IPS-15b (cell line): ENCODE results near the gene COPS9.

ENCODE experiments used
- H3K27me3 ChIP-seq: one replicate; pipeline ENCODE4 v1.6.1; 2013; ENCODE audit warnings: low read length; ENCODE audit not compliant: control insufficient read depth, insufficient read depth
- H3K36me3 ChIP-seq: one replicate; pipeline ENCODE4 v1.6.1; 2013; ENCODE audit warnings: low read length; ENCODE audit not compliant: control insufficient read depth, insufficient read depth
- H3K4me1 ChIP-seq: one replicate; pipeline ENCODE4 v1.6.1; 2013; ENCODE audit warnings: mild to moderate bottlenecking, low read length; ENCODE audit not compliant: control insufficient read depth, insufficient read depth
- H3K4me3 ChIP-seq: one replicate; pipeline ENCODE4 v1.5.1; 2013; ENCODE audit warnings: low read depth, low read length
- H3K9ac ChIP-seq: one replicate; pipeline ENCODE4 v1.6.1; 2013; ENCODE audit warnings: low read depth, mild to moderate bottlenecking, low read length
- H3K9me3 ChIP-seq: one replicate; pipeline ENCODE4 v1.6.1; 2013; ENCODE audit warnings: mild to moderate bottlenecking, low read length; ENCODE audit not compliant: control insufficient read depth, insufficient read depth

Gene COPS9

DNA sequence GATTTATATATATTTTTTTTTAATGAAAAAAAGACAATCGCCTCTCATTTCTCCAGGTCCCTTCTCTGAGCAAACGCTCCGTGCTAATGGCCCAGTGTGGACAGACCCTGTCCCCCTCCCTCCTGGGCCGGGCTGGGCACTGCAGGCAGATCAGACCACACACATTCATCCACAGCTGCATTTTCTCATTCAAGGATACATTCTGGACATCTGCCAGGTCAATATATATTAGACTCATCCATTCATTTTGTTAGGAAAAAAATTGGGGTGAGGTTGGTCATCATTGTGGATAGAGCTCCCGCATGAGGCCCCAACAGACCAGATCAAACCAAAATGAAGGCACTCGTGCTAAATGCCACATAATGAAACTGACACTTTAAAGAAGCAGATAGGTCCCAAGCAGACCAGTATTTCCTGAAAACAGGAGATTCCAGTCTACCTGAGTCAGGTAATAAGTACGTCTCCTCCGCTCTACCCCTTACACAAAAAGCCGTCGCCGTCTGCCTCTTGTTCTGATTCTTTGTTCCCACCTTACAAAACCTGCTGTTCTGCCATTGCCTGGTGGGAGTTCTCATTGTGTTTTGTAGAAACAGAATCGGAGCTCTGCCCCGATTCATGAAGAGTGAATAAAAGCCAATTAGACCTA is 19.8 kb upstream of the COPS9 start:
- Histone ChIP-seq H3K4me3 (no peak overlapping the region), H3K27me3 (no peaks in the 10 kb centered on the region), H3K4me1 (no peaks in the 10 kb centered on the region), H3K9ac (no peak overlapping the region), H3K36me3 (no peaks in the 10 kb centered on the region), H3K9me3 (no peaks in the 10 kb centered on the region)

DNA sequence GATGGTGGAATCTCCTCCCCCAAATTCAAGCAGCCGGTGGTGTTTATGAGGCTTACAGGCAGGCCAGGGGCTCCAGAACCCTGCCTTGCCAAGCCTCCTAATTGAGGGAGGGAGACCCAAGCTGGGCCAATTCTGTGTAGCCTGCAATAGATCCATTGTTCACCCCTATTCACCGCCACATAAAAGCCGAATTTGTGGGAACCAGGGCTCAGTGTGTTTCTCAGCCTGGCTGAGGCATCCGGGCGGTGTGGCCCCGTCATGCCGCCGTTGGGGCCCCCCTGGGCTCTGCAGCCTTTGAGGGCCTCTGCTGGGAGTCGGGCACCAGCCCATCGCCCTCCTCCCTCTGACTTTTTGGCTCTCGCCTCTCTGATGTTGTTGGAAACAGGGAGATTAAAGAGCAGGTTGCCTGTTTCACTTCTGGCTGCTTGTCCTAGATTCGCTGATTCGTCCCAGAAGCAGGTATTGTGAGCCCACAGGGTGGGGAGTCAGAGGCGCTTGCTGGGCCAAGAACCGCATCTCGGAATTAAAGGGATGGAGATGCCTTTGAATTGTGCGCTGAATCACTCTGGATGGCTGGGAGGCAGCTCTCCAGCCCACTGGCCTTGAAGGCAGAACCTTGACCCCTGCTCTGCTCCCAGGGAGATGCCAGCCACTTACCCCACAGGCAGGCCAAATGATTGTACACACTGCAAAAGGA is 19.1 kb upstream of the COPS9 start:
- Histone ChIP-seq H3K9me3 (no peaks in the 10 kb centered on the region), H3K9ac (no peak overlapping the region), H3K27me3 (no peaks in the 10 kb centered on the region), H3K4me3 (no peak overlapping the region), H3K36me3 (no peaks in the 10 kb centered on the region), H3K4me1 (no peaks in the 10 kb centered on the region)

DNA sequence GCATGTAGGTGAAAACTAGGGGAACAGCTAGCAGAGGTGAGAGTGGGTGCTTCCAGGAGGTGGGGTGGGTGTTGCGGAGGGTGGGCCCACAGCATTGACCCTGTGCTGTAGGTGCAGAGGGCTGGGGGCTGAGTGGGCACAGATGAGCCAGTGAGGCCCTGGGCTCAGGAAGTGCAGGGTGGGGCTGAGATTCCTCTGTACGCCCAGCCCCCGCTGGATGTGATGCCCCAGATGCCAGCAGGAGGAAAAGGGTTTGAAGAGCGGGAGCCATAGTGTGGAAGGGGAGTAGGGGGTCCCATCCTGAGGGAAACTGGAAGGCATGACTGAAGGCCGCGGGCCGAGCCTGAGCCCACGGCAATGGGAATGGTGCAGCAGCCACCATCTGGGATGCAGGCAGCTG is 18.5 kb upstream of the COPS9 start:
- Histone ChIP-seq H3K36me3 (no peaks in the 10 kb centered on the region), H3K9me3 (no peaks in the 10 kb centered on the region), H3K4me3 (no peak overlapping the region), H3K4me1 (no peaks in the 10 kb centered on the region), H3K27me3 (no peaks in the 10 kb centered on the region), H3K9ac (no peak overlapping the region)

DNA sequence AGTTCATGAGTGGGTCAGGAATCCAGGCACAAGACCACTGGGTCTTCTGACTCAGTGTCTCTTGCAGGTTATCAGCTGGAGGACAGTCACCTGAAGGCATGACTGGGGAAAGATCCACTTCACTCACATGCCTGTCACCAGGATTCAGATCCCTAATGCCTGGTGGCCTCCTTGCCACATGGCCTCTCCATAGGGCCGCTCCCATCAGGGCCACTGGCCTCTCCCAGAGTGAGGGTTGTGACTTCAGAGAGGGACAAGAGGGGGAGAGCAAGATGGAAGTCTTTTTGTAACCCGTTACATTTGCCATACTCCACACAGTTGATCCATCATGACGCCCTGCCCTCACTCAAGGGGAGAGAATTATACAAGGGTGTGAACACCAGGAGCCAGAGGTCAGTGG is 17.3 kb upstream of the COPS9 start:
- H3K27me3 ChIP-seq = no peaks in the 10 kb centered on the region

DNA sequence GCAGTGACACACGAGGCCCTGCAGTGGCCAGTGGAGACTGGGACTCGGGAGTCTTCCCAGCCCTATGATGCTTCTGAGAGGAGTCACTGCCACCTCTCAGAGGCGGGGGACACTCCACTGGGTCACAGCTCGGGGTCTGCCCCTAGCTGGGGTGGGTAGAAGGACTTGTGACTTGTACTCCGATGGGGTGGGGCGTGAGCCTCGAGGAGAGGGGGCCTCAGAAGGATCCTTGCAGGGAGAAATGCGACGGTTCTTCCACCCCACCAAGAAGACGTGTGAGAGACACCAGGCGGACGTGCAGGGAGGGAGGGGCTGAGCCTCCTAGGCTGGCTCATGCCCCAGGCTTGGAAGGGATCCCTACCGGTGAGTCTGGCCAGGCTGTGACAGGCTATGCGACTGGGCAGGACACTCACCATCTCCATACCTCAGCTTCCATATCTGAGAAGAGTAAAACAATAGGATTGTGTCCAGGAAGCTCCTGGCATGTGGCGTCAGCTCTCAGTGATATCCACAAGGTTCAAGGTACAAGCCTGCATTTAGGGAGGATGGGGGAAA is 15.4 kb upstream of the COPS9 start:
- Histone ChIP-seq H3K9me3 (no peaks in the 10 kb centered on the region), H3K9ac (no peak overlapping the region), H3K4me3 (no peak overlapping the region), H3K36me3 (no peaks in the 10 kb centered on the region), H3K27me3 (no peaks in the 10 kb centered on the region), H3K4me1 (no peaks in the 10 kb centered on the region)

More for the DNA sequence above, 17.3 kb upstream of the COPS9 start:
- H3K9ac ChIP-seq = no peak overlapping the region
- H3K9me3 ChIP-seq = no peaks in the 10 kb centered on the region
- H3K36me3 ChIP-seq = no peaks in the 10 kb centered on the region
- no peaks in the 10 kb centered on the region for H3K4me1 ChIP-seq
- H3K4me3 ChIP-seq = no peak overlapping the region

DNA sequence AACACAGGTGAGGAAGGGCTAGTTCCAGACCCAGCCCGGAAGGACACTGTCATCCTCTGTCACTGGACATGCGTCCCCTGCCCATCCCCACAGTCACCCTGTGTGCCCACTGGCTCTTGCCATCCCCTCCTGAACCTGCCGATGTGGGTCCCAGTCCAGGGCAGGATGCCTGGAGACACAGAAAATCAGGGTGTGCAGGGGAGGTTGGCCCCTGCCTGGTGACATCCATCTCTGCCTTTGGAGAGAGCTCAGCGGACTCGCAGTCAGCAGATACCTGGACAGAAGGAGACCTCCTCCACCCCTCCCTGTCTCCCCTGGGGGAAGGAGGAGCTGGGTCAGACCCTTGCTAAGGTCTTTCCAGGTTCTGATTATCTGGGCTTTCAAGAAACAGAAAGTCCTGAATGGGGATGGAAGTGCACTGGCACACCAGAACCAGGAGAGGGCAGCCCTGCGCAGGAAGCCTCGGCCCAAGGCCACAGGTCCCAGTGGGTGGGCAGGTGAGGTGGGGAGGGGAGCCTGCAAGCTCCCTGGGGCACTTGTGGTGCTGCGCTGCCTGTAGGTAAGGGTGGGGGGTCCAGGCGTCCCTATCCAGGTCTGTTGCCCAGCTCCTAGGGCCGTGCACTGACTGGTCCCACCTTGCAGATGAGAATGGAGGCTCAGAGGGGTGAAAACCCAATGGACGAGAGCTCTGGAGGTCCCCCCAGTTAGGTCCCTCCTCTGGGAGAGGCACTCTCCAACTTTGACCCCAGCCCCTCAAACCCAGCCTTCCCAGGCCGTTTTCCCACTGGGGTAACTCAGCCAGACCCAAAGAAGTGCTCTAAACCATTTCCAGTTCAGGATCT is 14.1 kb upstream of the COPS9 start:
- Histone ChIP-seq H3K4me1 (no peaks in the 10 kb centered on the region), H3K36me3 (no peaks in the 10 kb centered on the region), H3K9me3 (no peaks in the 10 kb centered on the region), H3K27me3 (no peaks in the 10 kb centered on the region), H3K4me3 (no peak overlapping the region), H3K9ac (no peak overlapping the region)

DNA sequence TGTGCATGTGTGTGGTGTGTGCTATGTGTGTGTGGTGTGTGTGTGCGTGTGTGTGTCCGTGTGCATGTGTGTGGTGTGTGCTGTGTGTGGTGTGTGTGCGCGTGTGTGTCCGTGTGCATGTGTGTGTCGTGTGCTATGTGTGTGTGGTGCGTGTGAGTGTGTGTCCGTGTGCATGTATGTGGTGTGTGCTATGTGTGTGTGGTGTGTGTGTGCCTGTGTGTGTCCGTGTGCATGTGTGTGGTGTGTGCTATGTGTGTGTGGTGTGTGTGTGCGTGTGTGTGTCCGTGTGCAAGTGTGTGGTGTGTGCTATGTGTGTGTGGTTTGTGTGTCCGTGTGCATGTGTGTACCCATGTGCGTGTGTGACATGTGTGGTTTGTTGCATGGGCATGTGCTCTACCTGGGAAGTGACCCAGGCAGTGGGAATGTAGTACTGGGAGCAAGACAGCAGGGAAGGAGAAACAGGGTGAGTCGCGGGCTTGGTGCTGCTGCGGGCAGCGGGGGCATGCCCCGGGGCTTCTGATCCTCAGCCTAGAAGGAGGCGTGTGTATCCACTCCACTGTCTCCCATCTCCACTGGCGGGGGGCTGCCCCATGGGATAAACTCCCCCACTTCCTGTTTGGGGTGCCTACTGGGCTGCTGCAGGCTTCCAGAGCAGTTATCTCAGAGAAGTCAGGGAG is 11.9 kb upstream of the COPS9 start:
- no peak overlapping the region for H3K9ac ChIP-seq

DNA sequence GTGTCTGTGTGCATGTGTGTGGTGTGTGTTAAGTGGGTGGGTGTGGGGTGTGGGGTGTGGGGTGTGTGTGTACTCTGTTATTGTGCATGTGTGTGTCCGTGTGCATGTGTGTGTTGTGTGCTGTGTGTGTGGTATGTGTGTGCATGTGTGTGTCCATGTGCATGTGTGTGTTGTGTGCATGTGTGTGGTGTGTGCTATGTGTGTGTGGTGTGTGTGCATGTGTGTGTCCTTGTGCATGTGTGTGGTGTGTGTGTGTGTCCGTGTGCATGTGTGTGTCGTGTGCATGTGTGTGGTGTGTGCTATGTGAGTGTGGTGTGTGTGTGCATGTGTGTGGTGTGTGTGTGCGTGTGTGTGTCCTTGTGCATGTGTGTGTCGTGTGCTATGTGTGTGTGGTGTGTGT is 11.3 kb upstream of the COPS9 start:
- Histone ChIP-seq H3K36me3 (no peaks in the 10 kb centered on the region), H3K27me3 (no peaks in the 10 kb centered on the region), H3K9me3 (no peaks in the 10 kb centered on the region), H3K4me3 (no peak overlapping the region), H3K4me1 (no peaks in the 10 kb centered on the region), H3K9ac (no peak overlapping the region)

More for the DNA sequence above, 11.9 kb upstream of the COPS9 start:
- Histone ChIP-seq H3K4me1 (no peaks in the 10 kb centered on the region), H3K27me3 (no peaks in the 10 kb centered on the region), H3K36me3 (no peaks in the 10 kb centered on the region), H3K9me3 (no peaks in the 10 kb centered on the region), H3K4me3 (no peak overlapping the region)

DNA sequence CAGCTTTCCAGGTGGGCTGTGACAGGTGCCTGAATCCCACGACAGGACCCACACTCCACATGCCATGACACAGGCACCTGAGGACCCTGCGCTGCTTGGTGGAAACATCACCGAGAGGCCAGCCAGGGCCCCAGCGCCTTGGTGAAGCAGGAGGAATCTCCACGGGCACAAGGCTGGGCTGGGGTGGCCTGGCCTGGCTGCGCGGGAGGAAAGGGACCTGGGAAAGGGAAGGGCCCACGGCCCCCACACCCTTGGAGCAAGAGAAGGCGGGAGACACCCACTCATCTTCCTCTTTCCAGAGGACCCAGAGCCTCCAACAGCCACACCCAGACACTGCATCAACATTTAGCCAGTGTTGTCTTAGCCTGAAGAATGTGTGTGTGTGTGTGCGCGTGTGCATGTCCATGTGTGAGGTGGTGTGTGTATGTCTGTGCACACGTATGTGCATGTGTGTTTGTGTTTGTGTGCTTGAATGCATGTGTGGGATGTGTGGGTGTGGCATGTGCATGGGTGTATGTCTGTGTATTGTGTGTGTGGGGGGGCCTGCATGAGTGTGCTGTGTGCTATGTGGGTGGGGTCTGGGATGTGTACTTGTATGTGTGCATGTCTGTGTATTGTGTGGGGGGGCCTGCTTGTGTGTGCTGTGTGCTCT is 10.6 kb upstream of the COPS9 start:
- H3K27me3 ChIP-seq = no peaks in the 10 kb centered on the region
- H3K4me3 ChIP-seq = no peak overlapping the region
- H3K9me3 ChIP-seq = no peaks in the 10 kb centered on the region
- H3K9ac ChIP-seq = no peak overlapping the region
- H3K4me1 ChIP-seq = no peaks in the 10 kb centered on the region
- no peaks in the 10 kb centered on the region for H3K36me3 ChIP-seq

DNA sequence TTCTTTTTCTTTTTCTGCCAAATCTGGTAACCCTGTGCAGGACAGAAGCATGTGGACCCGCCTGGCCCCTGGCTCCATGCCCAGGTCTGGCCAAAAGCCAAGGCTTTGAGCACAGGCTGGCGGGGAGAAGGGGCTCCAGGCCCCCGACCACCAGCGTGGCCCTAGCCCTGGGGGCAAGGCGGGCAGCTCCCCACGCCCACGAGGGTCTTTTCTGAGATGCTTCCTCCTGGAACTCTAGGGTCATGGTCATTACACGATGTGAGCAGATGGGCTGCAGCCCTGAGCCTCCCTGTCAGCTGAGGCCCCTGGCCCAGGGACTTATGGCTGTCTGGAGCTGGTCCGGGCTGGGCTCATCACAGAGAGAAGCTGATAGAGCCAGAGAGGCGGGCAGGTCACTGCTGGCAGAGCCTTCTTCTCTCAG is 10.0 kb upstream of the COPS9 start:
- Histone ChIP-seq H3K4me3 (no peak overlapping the region), H3K9me3 (no peaks in the 10 kb centered on the region), H3K36me3 (no peaks in the 10 kb centered on the region), H3K4me1 (no peaks in the 10 kb centered on the region), H3K27me3 (no peaks in the 10 kb centered on the region), H3K9ac (no peak overlapping the region)

DNA sequence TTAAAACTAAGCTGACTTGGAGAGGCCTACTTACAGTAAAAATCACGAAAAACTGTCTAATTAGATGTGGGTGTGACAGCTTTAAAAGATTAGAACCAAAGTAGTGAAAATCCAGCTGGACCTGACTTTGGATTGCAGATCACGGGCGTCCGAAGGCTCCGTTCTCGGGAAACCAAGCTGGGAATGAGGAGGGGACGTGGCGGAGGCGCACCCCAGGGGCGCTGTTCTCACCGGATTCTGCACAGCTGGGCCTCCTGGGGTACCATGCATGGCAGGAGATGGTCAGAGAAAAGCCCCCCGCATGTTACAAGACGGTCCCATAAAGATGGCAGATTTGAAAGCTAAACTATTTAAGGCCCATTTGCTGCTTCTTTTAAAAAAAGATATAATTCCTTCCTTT is 9.4 kb upstream of the COPS9 start:
- peak overlapping the region; percentile 37 for H3K9ac ChIP-seq
- H3K4me1 ChIP-seq = no peaks in the 10 kb centered on the region
- no peak overlapping the region for H3K4me3 ChIP-seq
- no peaks in the 10 kb centered on the region for H3K27me3 ChIP-seq
- no peaks in the 10 kb centered on the region for H3K36me3 ChIP-seq
- no peaks in the 10 kb centered on the region for H3K9me3 ChIP-seq
